ENCODE results near the gene AATF. TPM values are rescaled to one million over a fixed set of nuclear protein-coding genes. Genes with fewer than 3 reads are reported as not detected.
A peak's percentile ranks its signal among the peaks of the same experiment; 100 is the strongest.

The AATF gene
- total RNA-seq, 1 donor from 2014 or later, result 42.8 TPM

- DNase-seq (peak; percentile 64), ATAC-seq (no peak)
- no peak overlapping the region for H3K4me3 ChIP-seq
- no peak overlapping the region for H3K27ac ChIP-seq
- no peaks in the 10 kb centered on the region for H3K36me3 ChIP-seq
- peaks cover 69% of the 10 kb centered on the region for H3K4me1 ChIP-seq
- H3K27me3 ChIP-seq, result peaks cover 100% of the 10 kb centered on the region
- no peak for TF ChIP-seq CTCF (IDR thresholded peaks at IDR 0.05)
- intact Hi-C loops (cut with DNase I), result no loop called here
- no peaks in the 10 kb centered on the region for H3K9me3 ChIP-seq
These were observed 13.8 kb upstream of the AATF start for GRCh38 chr17:36934692-36935630.

- no peak overlapping the region for H3K4me3 ChIP-seq
- intact Hi-C loops (cut with DNase I), result no loop called here
- no peaks in the 10 kb centered on the region for H3K9me3 ChIP-seq
- H3K27ac ChIP-seq, result no peak overlapping the region
- peaks cover 69% of the 10 kb centered on the region for H3K4me1 ChIP-seq
- ATAC-seq (no peak), DNase-seq (no peak)
- no peaks in the 10 kb centered on the region for H3K36me3 ChIP-seq
- no peak for TF ChIP-seq CTCF (IDR thresholded peaks at IDR 0.05)
- peaks cover 100% of the 10 kb centered on the region for H3K27me3 ChIP-seq
These were observed 12.9 kb upstream of the AATF start for GRCh38 chr17:36935671-36936454.

- intact Hi-C loops (cut with DNase I), result no loop called here
- Histone ChIP-seq H3K36me3 (no peaks in the 10 kb centered on the region), H3K4me1 (peaks cover 65% of the 10 kb centered on the region), H3K9me3 (no peaks in the 10 kb centered on the region), H3K4me3 (no peak overlapping the region), H3K27me3 (peaks cover 100% of the 10 kb centered on the region), H3K27ac (no peak overlapping the region)
- TF ChIP-seq CTCF (IDR thresholded peaks at IDR 0.05), result no peak
- ATAC-seq (no peak), DNase-seq (no peak)
These were observed 12.2 kb upstream of the AATF start for GRCh38 chr17:36936455-36937000.

- Histone ChIP-seq H3K27me3 (peaks cover 100% of the 10 kb centered on the region), H3K27ac (no peak within 1 kb of the TSS)
- no peak for DNase-seq
These were observed 11.5 kb upstream of the AATF start, which contains the start of gene LHX1 for GRCh38 chr17:36937001-36937958. Gene LHX1, plus strand, starts transcription at chr17:36937475. Its CDS starts 723 bp downstream, at chr17:36938198.

More at GRCh38 chr17:36937001-36937958, 11.5 kb upstream of the AATF start, which contains the start of gene LHX1:
- intact Hi-C loops (cut with DNase I), result no loop called here
- ATAC-seq, result no peak
- peak within 1 kb of the TSS; percentile 1 for H3K4me3 ChIP-seq
- peaks cover 63% of the 10 kb centered on the region for H3K4me1 ChIP-seq
- TF ChIP-seq CTCF (IDR thresholded peaks at IDR 0.05), result no peak
- H3K36me3 ChIP-seq, result no peaks in the 10 kb centered on the region
- no peaks in the 10 kb centered on the region for H3K9me3 ChIP-seq
